GM12878 (cell line): ENCODE data around the gene BMPR1B. TPM values are rescaled to one million over a fixed set of nuclear protein-coding genes. Genes with fewer than 3 reads are reported as not detected.
A peak's percentile ranks its signal among the peaks of the same experiment; 100 is the strongest.

Source experiments
- ATAC-seq: fragments of 200-7000 bp; cut with Tn5 transposase; 3 replicates; pipeline ENCODE4 v1.9.1; 2020; ENCODE audit warnings: mild to moderate bottlenecking, moderate library complexity
- BruUV-seq: library from RNA; stranded (reverse); fragments of 400-500 nt; replicated peaks from 2 replicates; lab custom pipeline; 2021; lab: Mats Ljungman, UMichigan
- CTCF ChIA-PET: fragments of 300-600 bp; sonication (Branson Sonifier 250); formaldehyde crosslinking; extraction: SDS; loops from one replicate; lab custom pipeline; 2021; ENCODE audit warnings: inconsistent platforms; lab: Yijun Ruan, JAX
- POLR2A ChIA-PET: fragments of 350-600 bp; formaldehyde crosslinking; extraction: SDS; loops from one replicate; lab custom pipeline; 2021; ENCODE audit warnings: inconsistent platforms; lab: Charles Lee
- RAD21 ChIA-PET: fragments of 300-600 bp; sonication (Branson Sonifier 250); formaldehyde crosslinking; loops from one replicate; lab custom pipeline; 2023; ENCODE audit warnings: antibody characterized with exemption; ENCODE audit not compliant: unreplicated experiment; lab: Charles Lee
- SMC1A ChIA-PET: fragments of 300-600 bp; sonication (Branson Sonifier 250); formaldehyde crosslinking; loops from one replicate; lab custom pipeline; 2023; ENCODE audit not compliant: unreplicated experiment, uncharacterized antibody; lab: Charles Lee
- DNase-seq: peaks from one replicate; pipeline ENCODE4 v3.0.0-alpha.2; 2011; ENCODE audit warnings: low read depth, low spot score
- FAIRE-seq: peaks from 3 replicates; lab custom pipeline; 2011; peaks lifted over from hg19 to GRCh38; lab: Jason Lieb, UNC
- H2AFZ ChIP-seq: 2 replicates; pipeline ENCODE4 v1.6.0; 2011; ENCODE audit warnings: low read depth, low read length, control low read depth; ENCODE audit not compliant: control insufficient read depth
- H3K27ac ChIP-seq: 2 replicates; pipeline ENCODE4 v1.5.1; 2011; ENCODE audit warnings: control low read depth; ENCODE audit not compliant: control insufficient read depth, insufficient read depth
- H3K27me3 ChIP-seq, 2 experiments: replicated peaks in 1 of 2; 2 replicates each; pipeline versions ENCODE4 v1.6.0 to v1.6.1; 2011; ENCODE audit warnings: low read length in 1 of 2; ENCODE audit not compliant: control insufficient read depth in 2 of 2, insufficient read depth in 2 of 2
- H3K36me3 ChIP-seq, 2 experiments: 2 replicates each; pipeline ENCODE4 v1.5.1; 2011; ENCODE audit warnings: low read length in 1 of 2; ENCODE audit not compliant: control insufficient read depth in 2 of 2, insufficient read depth in 2 of 2
- H3K4me1 ChIP-seq: 2 replicates; pipeline ENCODE4 v1.6.1; 2011; ENCODE audit warnings: mild to moderate bottlenecking, low read length, moderate library complexity, mixed read lengths; ENCODE audit not compliant: control insufficient read depth, insufficient read depth
- H3K4me2 ChIP-seq: 2 replicates; pipeline ENCODE4 v1.6.0; 2011; ENCODE audit warnings: control low read depth; ENCODE audit not compliant: control insufficient read depth, insufficient read depth
- H3K4me3 ChIP-seq: fragments of 200-600 bp; sonication (generic); 2 replicates; pipeline ENCODE4 v1.5.1; 2016
- H3K79me2 ChIP-seq: 2 replicates; pipeline ENCODE4 v1.6.0; 2011; ENCODE audit warnings: low read length; ENCODE audit not compliant: control insufficient read depth, insufficient read depth
- H3K9ac ChIP-seq: 2 replicates; pipeline ENCODE4 v1.8.0; 2011; ENCODE audit warnings: low read length, control low read depth, mixed read lengths; ENCODE audit not compliant: control insufficient read depth, insufficient read depth
- H3K9me3 ChIP-seq: replicated peaks from 3 replicates; pipeline ENCODE4 v1.5.1; 2011; ENCODE audit warnings: mild to moderate bottlenecking, low read length; ENCODE audit not compliant: control insufficient read depth, insufficient read depth
- H4K20me1 ChIP-seq: 2 replicates; pipeline ENCODE4 v1.6.0; 2011; ENCODE audit not compliant: control insufficient read depth, insufficient read depth
- BCL11A ChIP-seq: IDR thresholded peaks from 2 replicates; pipeline ENCODE4 v1.6.1; 2011; ENCODE audit warnings: low read depth, low read length
- BRCA1 ChIP-seq: IDR thresholded peaks from 2 replicates; pipeline ENCODE4 v1.6.1; 2011; ENCODE audit warnings: low read depth, low read length, improper control_type of control experiment
- CHD2 ChIP-seq: IDR thresholded peaks from 2 replicates; pipeline ENCODE4 v1.6.1; 2011; ENCODE audit warnings: low read depth, low read length, improper control_type of control experiment, borderline replicate concordance
- EED ChIP-seq: sonication (generic); IDR thresholded peaks from 2 replicates; pipeline ENCODE4 v1.6.1; 2016; ENCODE audit warnings: antibody characterized with exemption, low read depth
- EP300 ChIP-seq, 2 experiments: fragments of 150-350 bp in 1 of 2; IDR thresholded peaks; 2 replicates each; pipeline ENCODE4 v1.6.1; 2011 to 2012; ENCODE audit warnings: low read depth in 2 of 2, low read length in 2 of 2, borderline replicate concordance in 1 of 2, improper control_type of control experiment in 1 of 2, inconsistent platforms in 1 of 2; ENCODE audit not compliant: control insufficient read depth in 1 of 2
- IKZF1 ChIP-seq: fragments of 450-650 bp; conservative IDR thresholded peaks from 2 replicates; pipeline ENCODE4 v1.6.1; 2017; ENCODE audit warnings: antibody characterized with exemption, mild to moderate bottlenecking
- MEF2B ChIP-seq: fragments of 450-650 bp; IDR thresholded peaks from 2 replicates; pipeline ENCODE4 v1.6.1; 2018; ENCODE audit warnings: mild to moderate bottlenecking, moderate library complexity; ENCODE audit not compliant: partially characterized antibody, poor library complexity, severe bottlenecking
- NFIC ChIP-seq: IDR thresholded peaks from 2 replicates; pipeline ENCODE4 v1.6.1; 2012; ENCODE audit warnings: low read depth, mild to moderate bottlenecking, inconsistent platforms, low read length, moderate library complexity
- NR2C1 ChIP-seq: fragments of 450-650 bp; IDR thresholded peaks from 2 replicates; pipeline ENCODE4 v1.6.1; 2017; ENCODE audit warnings: antibody characterized with exemption, mild to moderate bottlenecking, moderate library complexity
- NR2C2 ChIP-seq: IDR thresholded peaks from 2 replicates; pipeline ENCODE4 v1.6.1; 2011; ENCODE audit warnings: borderline replicate concordance, low read depth; ENCODE audit not compliant: control insufficient read depth, insufficient read length
- NRF1 ChIP-seq: conservative IDR thresholded peaks from 2 replicates; pipeline ENCODE4 v1.6.1; 2011; ENCODE audit warnings: mild to moderate bottlenecking, low read depth, low read length, improper control_type of control experiment
- RAD21 ChIP-seq: IDR thresholded peaks from 2 replicates; pipeline ENCODE4 v1.6.1; 2011; ENCODE audit warnings: mild to moderate bottlenecking, low read depth, low read length, moderate library complexity; ENCODE audit not compliant: insufficient read depth
- RAD51 ChIP-seq: fragments of 450-650 bp; IDR thresholded peaks from 2 replicates; pipeline ENCODE4 v1.6.1; 2016; ENCODE audit warnings: moderate library complexity, mild to moderate bottlenecking, inconsistent platforms
- RB1 ChIP-seq: fragments of 450-650 bp; formaldehyde crosslinking; IDR thresholded peaks from 2 replicates; pipeline ENCODE4 v1.6.1; 2017; ENCODE audit warnings: mild to moderate bottlenecking, borderline replicate concordance
- TCF12 ChIP-seq: IDR thresholded peaks from 2 replicates; pipeline ENCODE4 v1.6.1; 2011; ENCODE audit warnings: low read depth, mild to moderate bottlenecking, low read length
- YBX1 ChIP-seq: fragments of 450-650 bp; IDR thresholded peaks from 2 replicates; pipeline ENCODE4 v1.6.1; 2016; ENCODE audit warnings: antibody characterized with exemption
- in situ Hi-C: fragments of 300-500 bp; cut with MboI; formaldehyde crosslinking; loops from 9 replicates; pipeline ENCODE4 v1.14.3; 2018; ENCODE audit warnings: mixed read lengths
- intact Hi-C: fragments of 100-400 bp; cut with micrococcal nuclease; formaldehyde crosslinking; loops from one replicate; pipeline ENCODE4 v1.14.2; 2022; ENCODE audit not compliant: unreplicated experiment
- polyA plus RNA-seq, 11 experiments: library from polyadenylated mRNA; depleted of rRNA in 4 of 11; unstranded in 6 of 11; stranded (reverse) in 5 of 11; fragments of >200 nt; fragmentation: Nextera tagmentation in 4 of 11; fragmentation: Illumina TruSeq in 1 of 11; extraction: Ambion mirVana in 4 of 11; extraction: Trizol in 1 of 11; gene quantifications; 1 replicate in 1 of 11; 2 replicates in 10 of 11; pipeline versions ENCODE4 v1.2.1 to v1.2.3, GENCODE V29; 2011 to 2016; ENCODE audit warnings: inconsistent platforms in 2 of 11, missing spikeins in 2 of 11, low read depth in 1 of 11
- total RNA-seq, 4 experiments: library from RNA; depleted of rRNA in 3 of 4; stranded (reverse); fragments of >200 nt in 3 of 4; fragmentation: Illumina TruSeq in 1 of 4; extraction: Trizol in 1 of 4; gene quantifications; 2 replicates each; pipeline versions ENCODE4 v1.2.1 to v1.2.3, GENCODE V29; 2013 to 2021
- TF ChIP-seq, protein P1 (sequence below): IDR thresholded peaks from 2 replicates; pipeline ENCODE4 v1.6.1; 2011; ENCODE audit warnings: mild to moderate bottlenecking, low read depth, low read length, moderate library complexity; ENCODE audit not compliant: insufficient replicate concordance
- TF ChIP-seq, protein P2 (sequence below): IDR thresholded peaks from 2 replicates; pipeline ENCODE4 v1.6.1; 2012; ENCODE audit warnings: low read depth, low read length, improper control_type of control experiment
- TF ChIP-seq, protein P3 (sequence below): fragments of 450-650 bp; IDR thresholded peaks from 2 replicates; pipeline ENCODE4 v1.6.1; 2016; ENCODE audit warnings: mild to moderate bottlenecking

The BMPR1B gene
- total and polyA plus RNA-seq, 10 of the 15 experiments (the other 5 are each of a cell fraction or from before 2014, with no cell fraction given), result not detected

DNA sequence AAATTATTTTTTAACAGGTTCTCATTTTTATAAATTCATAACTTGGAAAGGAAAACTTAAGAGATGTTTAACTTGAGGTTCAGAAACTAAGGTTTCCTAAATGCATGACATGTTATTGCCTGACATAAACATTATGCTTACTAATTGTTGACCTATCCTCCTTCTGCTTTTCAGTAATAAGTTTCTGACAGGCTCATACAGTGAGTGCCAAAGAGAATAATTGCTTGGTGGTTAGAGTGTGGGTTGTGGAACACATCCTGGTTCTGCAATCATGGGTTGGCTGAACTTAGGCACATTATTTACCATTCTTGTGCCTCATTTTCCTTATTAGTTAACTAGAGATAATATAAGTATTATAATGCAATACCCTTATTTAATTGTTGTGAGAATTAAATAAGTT is 56.5 kb downstream of the BMPR1B start:
- POLR2A ChIA-PET, result no interaction called here
- in situ Hi-C loops, result no loop called here
- RAD21 ChIA-PET, result no interaction called here

More for the DNA sequence above, 56.5 kb downstream of the BMPR1B start:
- no peak overlapping the region for H2AFZ ChIP-seq
- no peaks in the 10 kb centered on the region for H3K4me1 ChIP-seq
- H3K27me3 ChIP-seq, result no peaks in the 10 kb centered on the region; a peak in 1 of 4 replicates
- no TSS peak for BruUV-seq
- H3K9me3 ChIP-seq, result no peaks in the 10 kb centered on the region
- H3K4me2 ChIP-seq, result no peak overlapping the region
- no peak overlapping the region for H3K9ac ChIP-seq
- CTCF ChIA-PET, result no interaction called here
- DNase-seq, result no peak
- TF ChIP-seq RAD51 (no peak), EED (no peak), YBX1 (no peak), NR2C2 (no peak), EP300 (IDR thresholded peaks at IDR 0.05; ENCODE audit: borderline replicate concordance in 1 of 2, control insufficient read depth in 1 of 2, low read depth in 2 of 2, low read length in 2 of 2) (no peak), CHD2 (no peak), RB1 (no peak), MEF2B (no peak), NR2C1 (no peak), TCF12 (no peak), NRF1 (no peak), NFIC (no peak), RAD21 (no peak), BCL11A (no peak), BRCA1 (no peak), IKZF1 (no peak)
- TF ChIP-seq, protein P1, sequence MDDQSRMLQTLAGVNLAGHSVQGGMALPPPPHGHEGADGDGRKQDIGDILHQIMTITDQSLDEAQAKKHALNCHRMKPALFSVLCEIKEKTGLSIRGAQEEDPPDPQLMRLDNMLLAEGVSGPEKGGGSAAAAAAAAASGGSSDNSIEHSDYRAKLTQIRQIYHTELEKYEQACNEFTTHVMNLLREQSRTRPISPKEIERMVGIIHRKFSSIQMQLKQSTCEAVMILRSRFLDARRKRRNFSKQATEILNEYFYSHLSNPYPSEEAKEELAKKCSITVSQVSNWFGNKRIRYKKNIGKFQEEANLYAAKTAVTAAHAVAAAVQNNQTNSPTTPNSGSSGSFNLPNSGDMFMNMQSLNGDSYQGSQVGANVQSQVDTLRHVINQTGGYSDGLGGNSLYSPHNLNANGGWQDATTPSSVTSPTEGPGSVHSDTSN, result no peak
- TF ChIP-seq, protein P2, sequence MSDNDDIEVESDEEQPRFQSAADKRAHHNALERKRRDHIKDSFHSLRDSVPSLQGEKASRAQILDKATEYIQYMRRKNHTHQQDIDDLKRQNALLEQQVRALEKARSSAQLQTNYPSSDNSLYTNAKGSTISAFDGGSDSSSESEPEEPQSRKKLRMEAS, result no peak
- TF ChIP-seq, protein P3, sequence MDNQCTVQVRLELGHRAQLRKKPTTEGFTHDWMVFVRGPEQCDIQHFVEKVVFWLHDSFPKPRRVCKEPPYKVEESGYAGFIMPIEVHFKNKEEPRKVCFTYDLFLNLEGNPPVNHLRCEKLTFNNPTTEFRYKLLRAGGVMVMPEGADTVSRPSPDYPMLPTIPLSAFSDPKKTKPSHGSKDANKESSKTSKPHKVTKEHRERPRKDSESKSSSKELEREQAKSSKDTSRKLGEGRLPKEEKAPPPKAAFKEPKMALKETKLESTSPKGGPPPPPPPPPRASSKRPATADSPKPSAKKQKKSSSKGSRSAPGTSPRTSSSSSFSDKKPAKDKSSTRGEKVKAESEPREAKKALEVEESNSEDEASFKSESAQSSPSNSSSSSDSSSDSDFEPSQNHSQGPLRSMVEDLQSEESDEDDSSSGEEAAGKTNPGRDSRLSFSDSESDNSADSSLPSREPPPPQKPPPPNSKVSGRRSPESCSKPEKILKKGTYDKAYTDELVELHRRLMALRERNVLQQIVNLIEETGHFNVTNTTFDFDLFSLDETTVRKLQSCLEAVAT, result no peak
- no peak overlapping the region for H3K4me3 ChIP-seq
- intact Hi-C loops, result no loop called here
- H3K79me2 ChIP-seq, result no peaks in the 10 kb centered on the region
- no peak overlapping the region for H3K27ac ChIP-seq
- ATAC-seq, result peak; percentile 38; the same call in 2 of the 3 replicates
- no peaks in the 10 kb centered on the region for H3K36me3 ChIP-seq
- H4K20me1 ChIP-seq, result no peaks in the 10 kb centered on the region
- SMC1A ChIA-PET, result no interaction called here
- FAIRE-seq, result no peak
